ENCODE measurements around the gene NFKB1. TPM values are rescaled to one million over a fixed set of nuclear protein-coding genes. Genes with fewer than 3 reads are reported as not detected.

NFKB1 gene
- total RNA-seq, 1 donor = 67.4 TPM

DNA sequence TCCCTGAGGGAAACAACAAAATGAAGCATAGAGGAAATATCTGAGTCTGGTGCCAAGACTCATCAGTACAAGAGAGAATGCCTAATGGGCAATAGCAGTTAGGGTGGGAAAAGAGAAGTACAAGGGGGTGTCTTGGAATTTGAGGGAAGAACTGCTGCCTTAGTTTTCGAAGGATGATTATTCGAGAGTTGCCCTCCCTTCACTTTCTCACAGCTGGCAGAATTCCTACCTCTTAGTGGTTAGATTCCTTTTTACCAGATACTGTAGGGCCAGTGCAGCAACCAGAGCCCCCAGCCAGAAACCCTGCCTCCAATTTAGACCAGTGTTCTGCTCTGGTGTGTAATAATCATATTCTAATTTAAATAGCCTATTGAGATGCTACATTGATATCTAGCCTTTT, 56.5 kb downstream of the NFKB1 start:
- no peak overlapping the region for H3K4me3 ChIP-seq (ENCODE audit: low read depth, low read length)
- TF ChIP-seq, protein P1, sequence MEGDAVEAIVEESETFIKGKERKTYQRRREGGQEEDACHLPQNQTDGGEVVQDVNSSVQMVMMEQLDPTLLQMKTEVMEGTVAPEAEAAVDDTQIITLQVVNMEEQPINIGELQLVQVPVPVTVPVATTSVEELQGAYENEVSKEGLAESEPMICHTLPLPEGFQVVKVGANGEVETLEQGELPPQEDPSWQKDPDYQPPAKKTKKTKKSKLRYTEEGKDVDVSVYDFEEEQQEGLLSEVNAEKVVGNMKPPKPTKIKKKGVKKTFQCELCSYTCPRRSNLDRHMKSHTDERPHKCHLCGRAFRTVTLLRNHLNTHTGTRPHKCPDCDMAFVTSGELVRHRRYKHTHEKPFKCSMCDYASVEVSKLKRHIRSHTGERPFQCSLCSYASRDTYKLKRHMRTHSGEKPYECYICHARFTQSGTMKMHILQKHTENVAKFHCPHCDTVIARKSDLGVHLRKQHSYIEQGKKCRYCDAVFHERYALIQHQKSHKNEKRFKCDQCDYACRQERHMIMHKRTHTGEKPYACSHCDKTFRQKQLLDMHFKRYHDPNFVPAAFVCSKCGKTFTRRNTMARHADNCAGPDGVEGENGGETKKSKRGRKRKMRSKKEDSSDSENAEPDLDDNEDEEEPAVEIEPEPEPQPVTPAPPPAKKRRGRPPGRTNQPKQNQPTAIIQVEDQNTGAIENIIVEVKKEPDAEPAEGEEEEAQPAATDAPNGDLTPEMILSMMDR (IDR thresholded peaks at IDR 0.05; ENCODE audit: insufficient read depth, low read depth, low read length) = no peak
- no peak for DNase-seq (ENCODE audit: low read depth)

DNA sequence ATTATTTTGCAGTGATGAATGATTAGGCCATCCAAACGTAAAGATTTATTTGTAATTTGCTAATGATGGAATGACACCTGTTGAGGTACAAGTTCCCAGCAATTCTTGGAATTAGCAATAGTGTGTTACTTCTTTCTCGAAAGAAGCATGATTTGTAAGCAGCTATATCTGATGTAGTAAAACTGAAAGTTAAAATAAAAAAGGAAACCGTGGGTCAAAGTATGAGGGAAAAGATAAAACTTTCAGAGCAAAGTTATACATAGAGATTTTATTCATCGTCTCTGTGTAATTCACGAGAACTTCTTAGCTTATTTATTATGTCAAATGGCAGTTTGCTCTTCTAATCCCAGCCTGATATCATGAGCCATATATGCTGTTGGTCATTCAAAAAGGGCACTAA, 59.0 kb downstream of the NFKB1 start:
- TF ChIP-seq, protein P1 (IDR thresholded peaks at IDR 0.05; ENCODE audit: insufficient read depth, low read depth, low read length) = no peak
- peak overlapping the region; percentile 10 for H3K4me3 ChIP-seq (ENCODE audit: low read depth, low read length)
- no peak for DNase-seq (ENCODE audit: low read depth)

DNA sequence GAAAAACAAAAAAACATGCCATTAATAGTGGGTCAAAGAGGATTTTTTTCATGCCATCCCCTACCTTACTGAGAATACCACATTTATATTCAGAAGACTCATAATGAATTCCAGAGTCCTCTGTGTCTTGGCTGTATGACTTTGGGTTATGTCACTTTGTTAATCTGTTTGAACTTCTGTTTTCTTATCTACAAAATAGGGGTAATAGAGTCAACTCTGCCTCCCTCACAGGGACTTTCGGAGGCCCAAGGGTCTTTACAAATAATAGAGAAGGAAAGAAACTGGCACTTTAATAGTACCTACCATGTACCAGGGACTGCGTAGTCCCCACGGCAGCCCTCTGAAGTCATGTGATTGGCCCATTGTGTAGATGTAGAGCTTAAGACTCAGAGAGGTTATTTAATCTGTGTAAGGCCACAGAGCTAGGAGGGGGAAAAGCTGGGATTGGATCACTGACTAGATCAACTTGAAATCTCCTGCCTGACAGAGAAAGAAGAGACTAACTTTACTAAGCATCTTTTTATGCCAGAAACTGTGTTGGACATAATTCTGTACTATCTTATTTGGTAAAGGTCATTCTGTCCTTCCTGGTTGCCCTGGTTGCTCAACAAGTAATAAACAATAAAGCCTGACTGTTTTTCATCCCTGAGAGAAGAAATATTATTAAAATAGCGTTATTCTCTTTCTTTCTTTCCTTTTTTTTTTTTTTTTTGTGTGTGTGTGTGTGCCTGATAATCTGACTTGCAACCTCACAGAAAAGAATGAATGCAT, 59.6 kb downstream of the NFKB1 start:
- no peak overlapping the region for H3K4me3 ChIP-seq (ENCODE audit: low read depth, low read length)
- peak; percentile 37 for DNase-seq (ENCODE audit: low read depth)
- TF ChIP-seq, protein P1 (IDR thresholded peaks at IDR 0.05; ENCODE audit: insufficient read depth, low read depth, low read length) = no peak

DNA sequence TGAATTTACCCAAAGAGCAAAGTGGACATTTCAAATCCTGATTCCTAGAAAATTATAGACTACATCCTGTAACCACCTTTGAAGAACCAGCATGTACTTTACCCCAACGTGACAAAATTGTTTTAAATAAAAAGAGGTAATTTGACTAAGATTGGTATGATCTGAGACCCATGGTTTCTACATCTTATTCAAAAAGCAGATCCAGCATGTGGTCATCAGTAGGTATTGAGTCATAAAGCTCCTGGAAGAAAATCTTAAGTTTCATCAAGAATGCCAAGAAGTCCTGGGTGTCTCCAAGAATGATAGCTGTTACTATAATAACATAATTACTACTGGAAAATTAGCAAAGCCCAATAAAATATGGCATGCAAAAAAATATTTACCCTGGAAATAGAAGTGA, 61.8 kb downstream of the NFKB1 start:
- TF ChIP-seq, protein P1 (IDR thresholded peaks at IDR 0.05; ENCODE audit: insufficient read depth, low read depth, low read length) = no peak
- no peak overlapping the region for H3K4me3 ChIP-seq (ENCODE audit: low read depth, low read length)
- DNase-seq (ENCODE audit: low read depth) = no peak

DNA sequence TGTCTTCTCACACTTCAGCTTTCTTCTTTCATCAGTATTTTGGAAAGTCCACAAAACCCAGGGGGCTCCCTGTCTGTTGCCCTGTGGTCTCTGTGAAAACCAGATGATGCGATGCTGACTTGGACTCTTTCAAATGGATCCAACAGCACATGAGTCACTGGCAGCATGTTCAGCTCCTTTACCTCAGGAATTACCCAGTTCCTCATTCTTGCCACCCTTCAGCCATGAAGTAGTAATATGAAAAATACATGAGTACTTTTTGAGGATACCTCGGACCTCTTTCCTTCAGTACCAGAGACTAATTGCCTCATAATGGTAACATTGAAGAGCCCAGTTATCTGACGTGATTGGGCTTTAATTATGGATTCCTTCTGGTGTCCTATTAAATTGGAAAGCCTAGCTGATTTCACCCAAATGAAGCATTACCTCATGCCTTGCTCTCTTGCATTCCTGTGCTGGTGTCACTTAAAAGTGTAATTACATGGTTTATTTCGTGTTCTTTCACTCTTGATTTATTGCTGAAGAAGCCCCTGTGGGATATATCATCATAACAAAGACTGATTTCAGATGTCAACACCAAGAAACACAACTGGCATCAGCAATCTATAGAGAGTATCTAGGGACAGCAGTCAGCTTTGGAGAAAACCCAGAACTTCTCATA, 63.4 kb downstream of the NFKB1 start:
- H3K4me3 ChIP-seq (ENCODE audit: low read depth, low read length) = no peak overlapping the region
- no peak for DNase-seq (ENCODE audit: low read depth)
- TF ChIP-seq, protein P1 (IDR thresholded peaks at IDR 0.05; ENCODE audit: insufficient read depth, low read depth, low read length) = no peak

DNA sequence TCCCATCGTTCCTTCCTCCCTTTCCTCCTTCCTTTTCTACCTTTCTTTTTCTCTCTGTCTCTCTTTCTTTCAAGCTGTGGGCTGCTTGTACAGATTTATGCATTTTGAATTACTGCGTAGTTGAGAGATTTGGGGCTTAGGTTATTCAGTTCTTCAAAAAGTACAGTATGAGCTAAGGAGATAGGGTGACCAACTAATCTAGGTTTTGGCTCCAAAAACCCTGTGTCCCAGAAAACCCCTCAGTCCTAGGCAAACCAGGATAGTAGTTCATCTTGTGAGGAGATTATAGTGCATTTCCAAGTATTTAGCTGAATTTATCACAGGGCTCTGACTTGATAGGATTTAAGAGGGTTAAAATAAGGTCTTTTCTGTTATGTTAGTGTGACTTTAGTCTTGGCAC, 64.5 kb downstream of the NFKB1 start:
- TF ChIP-seq, protein P1 (IDR thresholded peaks at IDR 0.05; ENCODE audit: insufficient read depth, low read depth, low read length) = no peak
- no peak overlapping the region for H3K4me3 ChIP-seq (ENCODE audit: low read depth, low read length)
- no peak for DNase-seq (ENCODE audit: low read depth)
